HG03064 (cell line): ENCODE data around the gene ANKRD40CL.
A peak's percentile ranks its signal among the peaks of the same experiment; 100 is the strongest.

Source experiments
- ATAC-seq: cut with Tn5 transposase; IDR thresholded peaks from one replicate; pipeline ENCODE4 v1.9.1; 2021; ENCODE audit warnings: low read depth; ENCODE audit not compliant: unreplicated experiment

ANKRD40CL gene

DNA sequence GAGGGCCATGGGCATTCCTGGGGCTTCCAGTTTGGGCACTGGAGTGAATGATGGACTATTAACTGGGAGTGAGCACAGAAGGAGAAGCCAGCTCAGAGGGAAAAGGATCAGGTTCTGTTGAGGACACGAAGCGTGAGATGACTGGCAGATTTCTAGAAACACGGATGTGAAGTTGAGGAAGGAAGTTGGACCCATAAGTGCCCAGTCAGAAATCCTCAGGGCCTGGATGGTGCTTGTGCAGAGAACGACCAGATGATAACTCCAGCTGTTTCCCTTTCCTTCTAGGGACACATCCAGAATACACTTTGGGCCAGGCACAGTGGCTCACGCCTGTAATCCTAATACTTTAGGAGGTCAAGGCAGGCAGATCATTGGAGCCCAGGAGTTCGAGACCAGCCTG lies 23.3 kb upstream of the ANKRD40CL start:
- no peak for ATAC-seq

DNA sequence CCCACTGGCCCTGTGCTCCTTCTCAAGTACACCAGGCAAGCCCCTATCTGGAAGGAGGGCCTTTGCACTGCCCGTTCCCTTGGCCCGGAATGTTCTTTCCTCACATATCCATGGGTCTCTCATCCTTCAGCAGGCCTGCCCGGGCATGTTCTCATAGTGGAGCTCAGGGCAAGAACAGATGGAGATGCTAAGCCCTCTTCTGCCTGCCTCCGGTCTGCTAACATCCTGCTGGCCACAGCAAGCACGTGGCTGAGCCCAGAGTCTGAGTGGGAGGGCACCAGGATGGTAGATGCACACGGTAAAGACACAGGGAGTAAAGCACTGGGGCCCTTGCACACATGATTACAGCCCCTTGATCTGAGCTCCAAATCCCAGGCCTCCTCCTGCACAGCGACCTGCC lies 19.8 kb upstream of the ANKRD40CL start:
- no peak for ATAC-seq

DNA sequence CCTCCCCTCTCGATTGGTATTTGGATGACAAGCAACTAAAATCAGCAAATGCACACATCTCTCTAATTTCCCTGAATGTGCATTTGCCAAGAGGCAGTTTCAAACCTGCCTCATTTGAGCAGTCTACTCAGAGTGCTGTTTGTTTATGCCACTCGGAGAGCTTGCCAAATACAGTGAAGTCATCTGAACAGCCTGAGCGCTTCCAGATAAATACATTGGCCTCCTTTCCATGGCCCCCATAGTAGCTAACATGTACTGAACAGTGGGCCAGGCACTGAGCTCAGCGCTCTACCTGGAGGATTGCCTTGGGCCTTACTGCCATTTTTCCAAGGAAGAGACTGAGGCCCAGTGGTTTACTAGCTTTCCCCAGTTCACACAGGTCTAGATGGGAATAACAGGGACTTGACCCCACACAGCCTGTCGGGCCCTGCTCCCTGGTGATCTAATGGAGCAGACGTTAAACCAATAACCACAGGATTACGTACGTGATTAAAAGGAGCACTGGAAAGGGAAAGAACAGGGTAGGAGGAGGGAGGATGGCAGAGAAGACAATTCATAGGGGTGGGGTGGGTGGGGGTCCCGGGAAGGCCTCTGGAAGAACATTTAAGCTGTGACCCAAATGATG lies 18.7 kb upstream of the ANKRD40CL start:
- no peak for ATAC-seq

DNA sequence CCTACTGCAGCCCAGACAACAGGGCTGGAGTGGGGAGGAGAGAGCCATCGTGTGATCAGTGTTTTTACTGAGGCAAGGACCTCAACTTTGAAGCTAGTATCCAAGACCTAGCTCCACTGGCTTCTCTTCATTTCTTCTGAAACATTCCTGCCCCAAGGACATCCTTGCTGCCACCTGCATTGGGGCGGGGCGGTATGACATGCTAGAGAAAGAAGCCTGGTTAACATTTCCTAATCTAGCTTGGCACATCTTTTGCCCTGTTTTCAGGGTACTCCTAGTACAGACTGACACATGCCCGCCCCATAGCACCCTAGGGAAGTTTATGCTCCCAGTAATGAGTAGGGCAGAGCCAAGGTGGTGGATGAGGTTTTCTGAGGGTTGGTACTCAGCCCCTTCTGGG lies 17.8 kb upstream of the ANKRD40CL start:
- ATAC-seq: no peak

DNA sequence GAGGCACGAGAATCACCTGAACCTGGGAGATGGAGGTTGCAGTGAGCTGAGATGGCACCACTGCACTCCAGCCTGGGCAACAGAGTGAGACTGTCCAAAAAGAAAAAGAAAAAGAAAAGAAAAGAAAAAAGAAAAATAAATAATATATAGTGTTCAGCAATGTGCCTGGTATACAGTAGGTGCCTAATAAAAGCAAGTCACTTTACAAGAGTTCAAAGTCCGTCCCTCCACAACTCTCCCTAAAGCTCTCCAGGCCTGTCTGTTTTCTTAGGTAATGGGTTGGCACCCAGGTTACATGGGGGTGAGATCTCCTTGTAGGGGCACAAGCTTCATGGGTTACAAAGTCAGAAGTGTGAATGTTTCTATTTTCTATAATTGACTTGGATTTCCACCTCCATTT lies 16.6 kb upstream of the ANKRD40CL start:
- no peak for ATAC-seq

DNA sequence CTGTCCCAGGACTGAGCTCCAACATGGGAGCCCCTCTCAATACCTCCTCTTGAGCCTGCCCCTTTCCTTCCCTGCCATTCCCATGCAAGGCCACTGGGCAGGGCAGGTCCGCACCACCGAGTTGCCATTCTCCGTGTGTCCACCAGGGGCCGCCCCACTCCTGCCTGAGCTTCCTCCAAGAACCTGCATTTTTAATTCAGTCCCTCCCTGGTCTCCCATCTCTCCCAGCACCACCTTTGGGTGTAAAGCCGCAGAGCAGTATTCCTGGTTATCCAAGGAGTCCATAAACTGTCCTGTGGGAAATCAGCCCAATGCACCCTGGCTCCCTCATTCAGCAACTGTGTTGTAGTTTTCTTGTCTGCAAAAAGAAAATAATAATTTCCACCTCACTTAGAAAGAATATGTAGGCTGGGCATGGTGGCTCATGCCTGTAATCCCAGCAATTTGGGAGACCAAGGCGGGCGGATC lies 15.9 kb upstream of the ANKRD40CL start:
- ATAC-seq: no peak

DNA sequence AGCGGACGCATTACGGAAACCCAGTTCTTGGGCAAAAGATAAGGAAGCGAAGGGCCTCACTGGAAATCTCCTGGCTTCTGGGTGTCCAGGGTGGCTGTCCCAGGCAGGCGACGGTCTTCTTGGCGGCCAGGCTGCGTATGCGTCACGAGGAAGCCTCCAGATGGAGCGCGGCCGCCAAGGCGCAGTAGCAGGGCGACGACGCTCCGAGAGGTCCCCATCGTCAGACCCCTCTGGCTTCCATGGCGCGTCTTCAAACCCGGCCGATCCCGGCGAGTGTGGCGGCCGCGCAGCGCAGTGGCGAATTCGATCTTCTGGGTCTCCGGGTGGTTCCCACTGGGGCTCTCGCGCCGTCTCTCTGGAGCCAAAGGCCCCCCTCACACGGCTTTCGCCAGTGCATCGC lies 13.8 kb upstream of the ANKRD40CL start:
- no peak for ATAC-seq

DNA sequence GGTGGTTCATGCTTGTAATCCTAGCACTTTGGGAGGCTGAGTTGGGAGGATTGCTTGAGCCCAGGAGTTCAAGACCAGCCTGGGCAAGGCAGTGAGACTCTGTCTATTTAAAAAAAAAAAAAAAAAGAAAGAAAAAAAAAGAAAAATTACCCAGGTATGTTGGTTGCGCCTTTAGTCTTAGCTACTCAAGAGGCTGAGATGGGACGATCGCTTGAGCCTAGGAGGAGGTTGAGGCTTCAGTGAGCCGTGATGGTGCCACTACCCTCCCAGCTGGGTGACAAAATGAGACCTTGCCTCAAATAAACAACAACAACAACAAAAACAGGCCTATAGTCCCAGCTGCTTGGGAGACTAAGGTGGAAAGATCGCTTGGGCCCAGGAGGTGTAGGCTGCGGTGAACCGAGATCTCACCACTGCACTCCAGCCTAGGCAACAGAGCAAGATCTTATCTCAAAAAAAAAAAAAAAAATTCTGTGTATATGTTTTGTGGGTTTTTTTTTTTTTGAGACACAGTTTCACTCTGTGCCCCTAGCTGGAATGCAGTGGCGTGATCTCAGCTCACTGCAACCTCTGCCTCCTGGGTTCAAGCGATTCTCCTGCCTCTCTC lies 12.5 kb upstream of the ANKRD40CL start:
- ATAC-seq: no peak

DNA sequence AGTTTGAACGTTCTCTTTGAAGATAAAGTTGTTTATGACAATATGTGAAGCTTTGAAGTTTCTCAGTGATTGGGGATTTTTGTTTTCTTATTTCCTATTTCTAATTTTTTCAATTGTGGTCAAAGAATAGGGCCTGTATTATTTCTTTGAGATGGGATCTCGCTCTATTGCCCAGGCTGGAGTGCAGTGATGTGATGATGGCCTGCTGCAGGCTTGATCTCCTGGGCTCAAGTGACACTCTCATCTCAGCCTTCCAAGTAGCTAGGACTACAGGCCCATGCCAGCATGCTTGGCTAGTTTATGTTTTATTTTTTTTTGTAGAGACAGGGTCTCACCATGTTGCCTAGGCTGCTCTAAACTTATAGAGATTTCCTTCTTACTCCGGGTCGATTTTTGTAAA lies 11.7 kb upstream of the ANKRD40CL start:
- ATAC-seq: no peak

DNA sequence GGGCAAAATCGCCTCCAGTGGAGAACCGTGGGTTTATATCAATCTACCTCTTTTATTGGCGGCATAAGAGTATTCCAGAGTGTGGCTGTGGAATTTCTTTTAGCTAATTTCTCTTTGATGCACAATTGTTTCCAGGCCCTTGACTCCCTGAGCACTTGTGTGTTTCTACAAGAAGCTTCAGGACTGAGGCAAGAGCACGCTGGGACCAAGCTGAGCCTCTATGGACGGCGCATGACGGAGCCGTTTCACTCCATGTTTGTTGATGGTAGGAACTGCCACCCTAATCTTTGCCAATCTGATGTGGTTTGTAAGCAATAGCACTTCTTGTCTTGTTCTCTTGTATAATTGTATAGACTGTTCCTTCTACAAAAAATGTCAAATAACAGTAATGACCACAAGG lies 11.2 kb upstream of the ANKRD40CL start:
- ATAC-seq: no peak

DNA sequence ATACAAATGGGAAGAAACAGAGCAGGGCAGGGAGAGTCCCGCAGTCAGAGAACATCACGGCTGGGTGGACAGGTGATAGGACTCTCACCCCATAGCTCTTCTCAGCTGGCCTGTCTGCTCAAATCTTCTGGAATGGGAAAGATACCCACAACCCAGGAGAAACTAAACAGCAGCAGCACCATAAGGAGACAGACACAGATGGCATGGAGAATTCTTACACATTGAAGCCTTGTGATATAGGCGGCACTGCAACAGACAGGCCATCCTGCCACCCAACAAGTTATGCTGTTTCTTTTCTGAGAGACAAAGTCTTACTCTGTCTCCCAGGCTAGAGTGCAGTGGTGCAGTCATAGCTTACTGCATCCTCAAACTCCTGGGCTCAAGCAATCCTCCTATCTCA lies 8.6 kb upstream of the ANKRD40CL start:
- no peak for ATAC-seq

DNA sequence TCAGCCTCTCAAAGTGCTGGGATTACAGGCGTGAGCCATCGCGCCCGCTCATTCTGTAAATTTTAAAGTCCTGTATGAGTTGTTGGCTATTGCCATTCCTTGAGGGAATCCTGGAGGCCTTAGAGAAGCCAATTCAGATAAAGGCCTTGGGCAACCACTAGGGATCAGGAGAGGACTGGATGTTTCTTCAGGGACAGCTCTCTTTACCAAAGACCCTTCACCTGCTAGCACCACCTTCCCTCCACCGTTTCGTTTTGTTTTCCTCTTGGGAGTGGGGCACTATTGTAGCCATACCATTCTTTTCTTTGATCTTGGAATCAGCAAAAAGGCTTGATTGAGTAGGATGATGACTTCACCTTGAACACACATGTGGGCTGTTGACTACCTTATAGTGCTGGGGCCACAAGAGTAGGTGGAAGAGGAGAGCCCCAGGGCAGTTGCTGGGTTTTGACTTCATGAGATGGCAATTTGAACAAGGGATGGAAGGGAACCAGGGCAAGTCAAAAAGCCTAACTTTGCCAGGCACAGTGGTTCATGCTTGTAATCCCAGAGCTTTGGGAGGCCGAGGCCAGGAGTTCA lies 7.0 kb upstream of the ANKRD40CL start:
- no peak for ATAC-seq

DNA sequence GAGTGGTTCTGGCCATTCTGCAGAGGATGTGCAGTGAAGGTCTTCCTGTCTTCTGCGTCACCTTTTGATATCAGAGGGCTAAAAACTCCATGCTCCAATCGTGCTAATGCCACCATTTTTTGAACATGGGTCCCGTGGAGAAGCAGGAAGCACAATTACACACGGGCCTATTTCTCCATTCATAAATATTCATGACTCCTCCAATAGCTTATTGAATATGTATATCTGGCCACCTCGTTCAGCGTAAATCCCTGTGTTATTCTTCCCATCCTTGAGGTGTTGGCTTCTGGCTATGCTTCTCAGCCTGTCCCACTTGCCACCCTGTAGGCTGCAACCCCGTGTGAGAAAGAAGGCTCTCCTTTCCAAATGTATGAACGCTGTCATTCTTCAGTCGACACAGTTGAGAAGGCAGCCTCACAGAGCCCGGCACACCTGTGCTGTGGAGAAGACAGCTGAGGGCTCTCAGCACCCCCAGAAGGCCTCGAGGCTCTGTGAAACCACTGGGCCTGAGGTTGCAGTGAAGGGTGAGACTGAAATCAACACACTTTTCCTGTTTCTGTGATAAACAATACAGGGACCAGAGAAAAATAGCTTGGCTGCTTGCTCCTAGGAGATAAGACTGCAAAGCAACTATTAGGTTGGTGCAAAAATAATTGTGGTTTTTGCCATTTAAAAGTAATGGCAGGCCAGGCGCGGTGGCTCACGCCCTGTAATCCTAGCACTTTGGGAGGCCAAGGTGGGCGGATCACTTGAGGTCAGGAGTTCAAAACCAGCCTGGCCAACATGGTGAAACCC lies 4.9 kb upstream of the ANKRD40CL start:
- peak; percentile 97 for ATAC-seq

DNA sequence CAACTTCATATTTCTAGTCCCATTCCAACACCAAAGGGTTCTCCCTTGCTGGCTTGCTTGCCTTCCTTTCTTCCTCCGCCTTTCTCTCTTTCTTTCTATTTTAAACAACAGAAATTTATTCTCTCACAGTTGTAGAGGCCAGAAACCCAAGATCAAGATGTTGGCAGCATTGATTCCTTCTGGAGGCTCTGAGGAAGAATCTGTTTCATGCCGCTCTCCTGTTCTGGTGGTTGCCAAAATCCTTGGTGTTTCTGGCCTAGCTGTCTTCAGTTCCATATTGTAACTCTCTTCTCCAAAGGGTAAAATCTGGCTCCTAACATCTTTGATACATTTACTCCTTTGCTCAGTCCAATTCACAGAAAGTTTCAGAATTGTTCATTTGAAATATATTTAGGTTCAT lies 3.0 kb upstream of the ANKRD40CL start:
- no peak for ATAC-seq

DNA sequence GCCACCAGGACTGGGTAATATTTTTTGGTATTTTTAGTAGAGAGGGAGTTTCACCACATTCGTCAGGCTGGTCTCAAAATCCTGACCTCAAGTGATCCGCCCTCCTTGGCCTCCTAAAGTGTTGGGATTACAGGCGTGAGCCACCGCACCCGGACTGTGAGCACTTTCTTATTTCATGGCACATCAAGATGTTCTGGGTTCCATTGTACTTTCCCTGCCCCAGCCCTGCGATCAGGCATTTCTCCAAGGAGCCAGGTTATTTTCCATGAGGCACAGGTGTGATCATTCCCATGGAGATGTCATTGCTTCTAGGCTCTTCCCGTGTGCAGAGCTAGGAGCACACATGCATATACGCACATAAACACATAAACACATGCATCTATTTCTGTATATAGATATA lies 2.6 kb upstream of the ANKRD40CL start:
- ATAC-seq: no peak

DNA sequence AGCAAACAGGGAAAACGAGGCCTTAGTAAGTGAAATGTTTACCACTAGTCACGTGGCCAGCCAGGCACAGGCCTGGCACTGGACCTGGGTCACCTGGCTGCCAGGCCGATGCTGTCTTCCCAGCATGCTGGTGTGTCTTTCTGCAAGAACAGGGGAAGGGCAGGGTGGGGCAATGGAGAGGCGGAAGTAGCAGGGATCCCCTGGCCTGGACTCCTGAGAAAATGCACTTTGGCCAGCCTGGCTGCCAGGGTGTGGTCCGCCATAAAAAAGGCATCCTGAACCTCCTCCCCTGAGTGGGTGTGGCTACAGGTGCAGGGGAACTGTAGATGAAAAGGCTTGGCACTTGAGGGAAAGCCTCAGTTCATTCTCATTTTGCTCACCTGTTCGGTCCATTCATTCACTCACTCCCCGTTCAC lies 1.0 kb upstream of the ANKRD40CL start:
- no peak for ATAC-seq

DNA sequence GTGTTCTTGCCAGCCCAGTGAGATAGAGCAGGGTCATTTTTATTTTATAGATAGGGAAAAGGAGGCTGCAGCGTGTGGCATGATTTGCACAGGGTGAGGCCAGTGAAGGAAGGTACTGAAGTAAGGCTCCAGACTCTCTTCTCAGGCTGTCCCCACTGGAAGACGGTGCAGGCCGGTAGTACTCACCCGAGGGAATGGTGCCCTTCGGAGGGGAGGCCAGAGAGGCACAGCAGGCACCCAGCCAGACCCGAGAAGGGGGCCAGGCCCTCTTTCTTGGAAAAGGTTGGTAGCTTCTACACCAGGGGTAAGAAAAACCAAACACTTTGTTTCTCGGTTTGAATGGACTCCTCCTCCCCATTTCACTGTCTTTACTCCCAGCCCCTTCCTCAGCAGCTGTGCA lies 288 bp downstream of the ANKRD40CL start:
- no peak for ATAC-seq

DNA sequence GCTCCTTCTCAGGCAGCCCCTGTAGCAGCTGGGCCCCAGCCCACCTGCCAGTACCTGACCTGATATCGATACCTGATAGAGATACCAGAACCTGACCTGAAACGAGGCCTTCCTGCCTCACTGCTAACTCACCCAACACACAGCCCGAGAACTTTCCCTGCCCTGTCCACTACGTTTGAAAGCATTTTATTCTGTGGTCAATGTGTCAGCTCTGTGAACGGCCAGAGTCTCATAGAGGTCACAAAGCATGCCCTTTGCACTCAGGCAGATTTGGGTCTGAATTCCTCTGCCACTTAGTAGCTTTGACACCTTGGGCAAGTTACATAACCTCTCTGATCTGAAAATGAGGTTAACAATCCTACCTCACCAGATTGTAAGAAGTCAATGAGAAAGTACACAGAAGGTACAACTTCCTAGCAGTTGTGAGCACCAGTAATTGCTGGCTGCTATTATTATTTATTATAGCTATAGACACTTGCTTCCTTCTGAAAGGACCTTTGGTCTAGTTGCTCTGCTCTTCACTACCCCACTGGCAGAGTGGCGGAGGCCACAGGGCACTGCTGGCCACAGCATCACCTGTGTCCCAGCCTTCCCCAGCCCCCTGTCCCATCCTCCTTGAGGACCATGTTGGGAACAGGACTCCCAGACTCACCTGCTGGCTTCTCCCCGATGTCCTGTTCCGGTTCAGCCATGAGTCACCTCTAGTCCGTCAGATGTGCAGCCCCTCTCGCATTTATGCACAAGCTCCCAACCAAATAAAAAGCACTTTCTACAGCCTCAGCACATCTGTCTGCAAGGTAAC lies 895 bp downstream of the ANKRD40CL start:
- no peak for ATAC-seq

DNA sequence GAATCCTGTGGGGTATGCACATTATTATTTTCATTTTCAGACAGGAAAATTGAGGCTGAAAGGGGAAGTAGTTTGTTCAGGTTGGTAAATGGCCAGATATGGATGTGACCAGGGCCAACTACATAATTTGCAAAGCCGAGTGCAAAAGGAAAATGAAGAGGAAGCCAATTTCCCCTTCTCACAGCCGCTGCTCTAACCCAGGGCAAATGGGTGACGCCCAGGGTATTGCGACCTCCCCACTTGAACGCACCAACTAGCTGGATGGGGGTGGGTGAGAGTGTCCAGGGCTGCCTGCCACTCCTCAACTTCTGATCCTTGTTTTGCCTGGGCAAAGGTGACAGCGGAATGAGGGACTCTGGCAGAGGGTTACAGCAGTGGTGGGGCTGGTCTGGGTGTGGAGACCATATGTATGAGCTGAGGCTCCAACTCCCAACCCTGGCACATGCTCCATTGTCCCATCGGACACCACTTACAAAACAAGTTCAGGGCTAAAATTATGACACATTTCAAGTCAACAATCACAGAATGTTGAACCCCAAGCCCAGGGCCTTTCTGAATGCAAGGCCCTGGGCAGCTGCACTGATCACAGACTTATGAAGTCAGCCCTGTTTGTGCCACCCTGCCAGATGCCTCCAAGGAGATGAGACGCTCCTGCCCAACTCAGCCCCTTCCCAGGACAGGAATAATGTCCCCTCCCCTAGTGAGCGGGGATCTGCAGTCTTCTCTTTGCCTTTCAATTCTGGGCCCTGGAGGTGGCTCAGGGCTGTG lies 1.7 kb downstream of the ANKRD40CL start:
- ATAC-seq: no peak

DNA sequence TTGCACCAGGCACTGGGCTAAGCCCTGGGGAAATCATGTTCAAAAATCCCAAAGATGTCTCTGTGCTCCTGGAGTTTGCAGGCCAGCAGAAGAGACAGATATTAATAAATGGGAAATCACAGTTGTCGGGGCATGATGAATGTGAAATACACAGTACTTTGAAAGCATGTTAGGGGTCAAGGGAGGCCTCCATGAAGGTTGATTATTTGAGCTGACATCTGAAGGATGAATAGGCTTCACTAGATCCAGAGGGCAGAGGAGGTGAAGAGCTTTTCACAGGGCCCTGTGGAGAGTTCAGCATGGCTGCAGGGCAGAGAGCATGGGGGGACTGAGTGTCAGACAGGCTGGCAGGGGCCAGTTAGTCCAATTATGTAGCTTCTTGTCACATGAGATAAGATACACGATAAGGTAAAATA lies 2.6 kb downstream of the ANKRD40CL start:
- ATAC-seq: no peak
